Stimulated activated CD4-positive, alpha-beta T cell treated with anti-CD3 and anti-CD28 coated beads, Interleukin-4, amount 100 ng/mL, for 4 hours (primary cell): ENCODE data around the gene ADH7.
"Not testable (repeated sequence)": the region's sequence is repeated elsewhere in the genome, so short reads cannot be mapped to it uniquely, and the experiment has no call there.

Experiments
- DNase-seq, 2 experiments: peaks; one replicate each; pipeline ENCODE4 v3.0.0-alpha.2; 2020

ADH7 gene

DNA sequence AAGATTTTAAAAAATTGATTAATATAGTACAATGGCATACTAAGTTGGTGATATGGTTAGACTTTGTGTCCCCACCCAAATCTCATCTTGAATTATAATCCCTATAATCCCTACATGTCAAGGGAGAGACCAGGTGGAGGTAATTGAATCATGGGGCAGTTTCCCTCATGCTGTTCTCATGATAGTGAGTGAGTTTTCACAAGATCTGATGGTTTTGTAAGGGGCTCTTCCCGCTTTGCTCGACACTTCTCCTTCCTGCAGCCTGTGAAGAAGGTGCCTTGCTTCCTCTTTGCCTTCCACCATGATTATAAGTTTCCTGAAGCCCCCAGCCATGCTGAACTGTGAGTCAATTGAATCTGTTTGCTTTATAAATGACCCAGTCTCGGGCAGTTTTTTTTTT, 20.2 kb downstream of the ADH7 start:
- not testable (repeated sequence) for DNase-seq

DNA sequence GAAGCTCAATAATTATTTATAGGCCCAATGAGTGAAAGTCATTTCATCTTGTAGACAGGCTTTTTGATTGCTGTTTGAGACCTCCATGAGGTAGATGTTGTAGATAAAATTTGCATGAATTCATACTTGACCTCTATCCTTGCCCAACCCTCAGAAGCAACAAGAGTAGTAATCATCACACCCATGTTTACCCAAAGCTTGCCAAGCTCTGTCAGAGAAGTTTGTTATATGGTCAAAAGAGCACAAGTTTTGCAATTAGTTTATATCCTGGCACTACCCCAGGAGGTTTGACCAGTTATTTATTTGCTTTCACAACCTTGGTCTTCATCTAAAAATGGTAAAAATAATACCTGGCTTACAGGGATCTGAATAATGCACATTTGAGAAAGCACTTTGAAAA, 20.7 kb downstream of the ADH7 start:
- DNase-seq: no peak

DNA sequence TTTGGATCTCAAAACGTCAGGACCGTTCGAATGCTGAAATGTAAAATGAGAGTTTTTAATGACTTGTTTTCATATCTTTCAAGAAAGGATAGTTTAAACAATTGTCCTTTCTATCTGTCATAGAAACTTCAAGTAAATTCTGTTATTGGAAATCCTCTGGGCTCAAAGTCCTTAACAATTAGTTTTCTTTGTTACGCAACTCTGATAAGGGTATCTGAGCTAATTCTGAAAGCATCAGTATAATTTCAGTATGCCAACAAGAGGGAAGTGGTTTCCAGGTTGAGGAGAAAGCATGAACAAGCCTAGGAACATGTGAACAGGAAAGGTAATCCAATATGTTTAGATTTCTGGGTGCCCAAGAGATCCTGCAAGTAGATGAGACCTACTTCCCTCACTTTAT, 22.0 kb downstream of the ADH7 start:
- no peak for DNase-seq

DNA sequence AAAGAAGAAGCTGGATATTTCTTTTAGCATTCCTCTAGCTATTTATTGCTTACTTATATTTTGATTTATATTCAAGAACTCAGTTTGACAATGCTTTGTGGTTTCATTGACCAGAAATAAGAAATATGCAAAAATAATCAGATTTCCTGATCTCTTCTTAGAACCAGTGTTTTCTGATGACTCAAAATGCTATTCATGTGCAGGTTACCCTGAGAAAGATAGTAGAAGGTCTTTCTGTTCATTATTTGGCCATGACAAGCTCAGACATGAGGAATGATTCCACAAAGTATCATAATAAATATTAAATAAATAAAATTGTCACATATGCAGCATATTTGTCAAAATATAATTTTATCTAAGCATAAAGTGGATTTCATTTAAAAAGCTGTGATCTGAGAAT, 24.1 kb downstream of the ADH7 start:
- DNase-seq: no peak

DNA sequence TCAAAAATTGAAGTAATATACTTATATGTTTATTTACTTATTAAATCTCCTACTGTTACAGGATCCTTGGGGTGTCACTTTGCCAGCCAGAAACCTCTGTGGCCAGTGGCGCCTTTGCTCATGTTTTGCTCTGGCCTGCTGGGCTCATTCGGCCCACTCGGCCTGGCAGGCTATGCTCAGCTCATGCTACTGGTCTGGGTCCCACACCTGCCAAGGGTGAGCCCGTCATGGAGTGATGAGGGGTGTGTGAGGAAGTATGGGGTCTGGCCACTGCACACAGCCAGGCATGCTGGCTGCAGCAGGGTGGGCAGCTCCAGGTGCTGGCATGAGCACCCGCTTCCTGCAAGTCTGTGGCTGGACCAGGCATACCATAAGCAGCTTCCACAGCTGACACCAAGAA, 25.1 kb downstream of the ADH7 start:
- no peak for DNase-seq

DNA sequence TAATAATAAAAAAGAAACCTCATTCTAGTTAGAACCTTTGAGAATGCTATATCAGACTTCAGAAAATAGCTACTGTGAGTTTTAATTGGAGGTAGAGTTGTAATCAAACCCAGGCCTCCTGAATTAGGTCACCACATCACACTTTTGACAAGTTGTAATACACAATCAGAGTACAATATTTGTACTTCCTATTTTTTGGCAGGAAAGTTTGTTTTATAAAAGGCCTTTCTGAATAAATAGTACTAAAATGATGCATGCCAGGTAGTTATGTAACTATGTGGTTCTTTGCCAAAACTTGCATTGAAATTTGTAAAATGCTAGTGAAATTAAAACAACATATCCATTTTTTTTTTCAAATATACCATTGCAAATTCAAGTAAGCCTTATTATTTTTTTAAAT, 26.8 kb downstream of the ADH7 start:
- DNase-seq: no peak

DNA sequence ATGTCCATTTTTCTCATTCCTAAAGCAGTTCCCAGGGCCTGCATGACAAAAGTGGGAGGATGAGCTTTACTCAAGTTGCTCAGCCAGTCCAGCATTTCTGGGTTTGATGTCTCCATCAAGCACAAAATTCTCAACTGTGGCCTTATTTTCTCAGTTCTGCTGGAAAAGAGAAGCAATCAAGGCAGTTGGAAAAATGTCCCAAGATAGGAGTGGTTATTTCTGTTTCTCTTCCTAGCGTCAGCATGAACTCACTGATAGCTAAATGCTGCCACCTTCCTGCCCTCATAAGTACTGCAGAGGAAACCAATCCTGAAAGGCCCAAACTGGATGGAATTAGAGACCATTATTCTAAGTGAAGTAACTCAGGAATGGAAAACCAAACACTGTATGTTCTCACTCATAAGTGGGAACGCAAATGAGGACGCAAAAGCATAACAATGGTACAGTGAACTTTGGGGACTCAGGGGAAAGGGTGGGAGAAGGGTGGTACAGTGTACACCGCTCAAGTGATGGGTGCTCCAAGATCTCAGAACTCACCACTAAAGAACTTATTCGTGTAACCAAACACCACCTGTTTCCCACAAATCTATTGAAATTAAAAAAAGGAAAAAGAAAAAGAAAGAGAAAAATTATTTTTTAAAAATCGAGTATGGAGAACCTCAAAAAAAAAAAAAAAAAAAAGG, 29.6 kb downstream of the ADH7 start:
- peak; percentile 41 to 51 for DNase-seq

DNA sequence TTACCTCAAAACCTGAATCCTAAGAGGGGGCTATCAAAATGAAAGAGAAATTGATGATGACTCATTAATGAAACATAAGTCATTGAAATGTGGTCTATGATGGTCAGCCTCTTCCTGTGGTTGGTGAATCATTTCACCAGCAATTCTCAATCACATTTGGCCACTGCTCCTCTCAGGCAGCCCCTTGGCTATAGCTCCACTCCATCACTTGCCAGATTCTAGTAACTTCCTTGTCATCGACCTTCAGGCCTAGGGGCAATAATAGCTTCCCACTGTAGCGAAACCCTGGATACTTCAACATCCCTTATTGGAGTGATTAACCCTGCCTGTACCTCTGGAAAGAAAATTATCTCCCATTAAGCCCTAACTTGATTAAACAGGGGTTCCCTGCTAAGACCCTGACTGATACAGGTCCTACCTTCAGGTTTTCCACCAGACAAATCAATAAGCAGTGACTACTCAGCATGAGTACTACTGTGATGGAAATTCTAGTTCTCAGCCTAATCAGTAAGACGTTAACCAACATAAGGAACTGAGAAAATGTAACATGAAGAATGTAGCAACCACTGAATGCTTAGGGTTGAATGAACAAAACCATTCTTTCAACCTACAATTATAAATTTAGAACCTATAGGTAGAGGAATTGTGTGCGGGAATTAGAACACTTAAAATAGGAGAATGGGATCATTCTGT, 30.4 kb downstream of the ADH7 start:
- DNase-seq: no peak

DNA sequence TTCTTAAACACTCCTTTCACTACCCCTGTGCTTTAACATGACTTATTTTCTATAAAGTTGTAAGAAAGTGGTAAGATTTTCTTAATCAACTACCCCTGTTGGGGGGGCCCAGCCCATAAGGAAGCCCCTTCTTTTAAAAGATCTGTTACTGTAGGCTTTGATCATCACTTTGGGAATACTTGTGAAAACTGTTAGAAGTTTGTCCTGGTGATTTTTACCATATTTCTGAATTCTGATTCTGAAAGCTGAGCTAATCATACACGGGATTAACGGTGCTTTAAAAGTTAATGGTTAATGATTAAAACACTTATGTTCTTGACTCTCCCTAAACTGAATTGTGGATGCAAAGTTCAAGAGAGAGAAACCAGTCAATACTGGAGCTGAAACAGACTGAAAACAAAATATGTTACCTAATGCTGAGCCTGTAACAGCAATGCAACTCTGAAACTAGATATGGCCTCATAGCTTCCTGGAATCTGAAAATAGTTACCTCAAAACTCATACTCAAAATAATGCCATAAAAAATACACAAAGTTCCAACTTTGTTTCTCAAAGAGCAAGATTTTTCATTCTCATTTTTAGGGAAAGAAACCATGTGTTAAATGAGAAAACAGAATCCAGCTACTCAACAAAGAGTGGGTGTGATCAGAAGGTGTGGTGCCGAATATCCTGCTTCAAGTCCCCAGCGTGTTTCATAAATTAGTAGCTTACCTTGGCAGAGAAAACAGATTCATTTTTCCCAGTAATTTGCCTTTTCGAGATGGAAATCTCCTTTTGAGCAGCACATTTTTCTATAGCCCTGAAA, 31.6 kb downstream of the ADH7 start:
- DNase-seq: no peak

DNA sequence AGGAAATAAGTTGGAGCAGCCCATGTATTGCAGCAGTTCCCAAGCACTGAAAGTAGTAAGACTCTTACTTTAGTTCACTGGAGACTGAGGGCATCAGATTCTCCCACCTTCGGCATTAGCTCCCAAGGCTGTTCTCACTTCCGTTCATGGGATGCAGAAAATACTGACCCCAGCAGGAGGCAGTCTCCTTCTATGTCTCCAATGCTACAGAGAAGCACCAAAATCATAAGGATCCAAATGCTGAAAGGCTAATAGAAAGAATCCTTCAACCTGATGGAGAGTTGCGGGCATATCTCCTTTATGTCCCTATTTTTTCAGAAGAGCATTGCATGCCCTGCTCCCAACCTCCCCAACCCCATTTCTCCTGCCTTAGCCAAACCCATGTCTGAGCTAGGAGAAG, 32.4 kb downstream of the ADH7 start:
- DNase-seq: no peak

DNA sequence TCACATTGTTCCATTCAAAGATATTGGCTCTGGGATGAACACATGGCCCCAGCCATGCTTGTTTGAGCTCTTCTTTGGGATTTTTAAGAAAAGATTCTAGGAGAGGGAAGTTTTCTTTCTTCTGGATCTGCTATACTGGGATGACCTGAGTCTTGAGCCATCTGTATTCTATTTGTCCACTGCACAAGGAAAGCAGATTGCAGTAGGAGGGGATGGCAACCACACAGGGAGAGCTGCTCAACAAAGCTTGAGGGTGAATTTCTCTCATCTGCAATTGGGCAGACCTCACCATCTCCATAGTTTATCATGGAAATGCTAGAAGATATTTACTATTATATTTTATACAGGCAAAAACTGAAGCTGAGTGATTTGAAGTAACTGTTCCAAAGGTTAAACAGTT, 34.3 kb downstream of the ADH7 start:
- no peak for DNase-seq

DNA sequence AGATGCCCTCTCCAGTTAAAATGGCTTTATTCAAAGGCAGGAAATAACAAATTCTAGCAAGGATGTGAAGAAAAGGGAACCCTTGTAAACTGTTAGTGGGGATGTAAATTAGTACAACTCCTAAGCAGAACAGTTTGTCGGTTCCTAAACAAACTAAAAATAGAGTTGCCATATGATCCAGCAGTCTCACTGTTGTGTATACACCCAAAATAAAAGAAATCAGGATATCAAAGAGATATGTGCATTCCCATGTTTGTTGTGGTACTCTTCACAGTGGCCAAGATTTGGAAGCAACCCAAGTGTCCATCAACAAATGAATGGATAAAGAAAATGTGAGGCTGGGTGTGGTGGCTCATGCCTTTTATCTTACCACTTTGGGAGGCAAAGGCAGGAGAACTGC, 36.1 kb downstream of the ADH7 start:
- DNase-seq: no peak

DNA sequence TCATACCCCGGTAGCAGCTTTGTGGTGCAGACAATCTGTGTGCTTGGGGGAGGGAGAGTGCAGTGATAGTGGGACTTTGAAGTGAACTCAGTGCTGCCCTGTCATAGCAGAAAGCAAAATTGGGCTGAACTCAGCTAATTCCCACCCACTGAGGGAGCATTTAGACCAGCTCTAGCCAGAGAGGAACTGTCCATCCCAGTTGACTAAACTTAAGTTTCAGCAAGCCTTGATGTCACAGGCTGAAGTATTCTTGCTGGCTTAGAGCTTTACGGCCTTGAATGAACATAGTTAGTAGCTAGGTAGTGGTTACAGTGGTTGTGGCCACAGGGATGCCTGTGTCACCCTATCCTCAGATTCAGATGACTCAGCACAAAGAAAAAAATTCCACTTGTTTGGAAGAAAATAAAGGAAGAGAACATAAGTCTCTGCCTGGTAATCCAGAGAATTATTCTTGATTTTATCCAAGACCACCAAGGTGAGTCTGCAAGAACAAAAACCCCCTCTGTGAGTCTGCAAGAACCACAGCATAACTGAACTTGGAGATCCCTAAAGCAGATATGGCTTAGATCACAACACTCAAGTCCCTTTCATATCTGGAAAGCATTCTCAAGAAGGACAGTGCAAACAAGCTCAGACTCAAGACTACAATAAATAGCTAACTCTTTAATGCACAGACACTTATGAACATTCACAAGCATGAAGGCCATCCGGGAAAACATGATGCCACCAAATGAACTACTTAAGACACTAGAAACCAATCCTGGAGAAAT, 39.4 kb downstream of the ADH7 start:
- no peak for DNase-seq

DNA sequence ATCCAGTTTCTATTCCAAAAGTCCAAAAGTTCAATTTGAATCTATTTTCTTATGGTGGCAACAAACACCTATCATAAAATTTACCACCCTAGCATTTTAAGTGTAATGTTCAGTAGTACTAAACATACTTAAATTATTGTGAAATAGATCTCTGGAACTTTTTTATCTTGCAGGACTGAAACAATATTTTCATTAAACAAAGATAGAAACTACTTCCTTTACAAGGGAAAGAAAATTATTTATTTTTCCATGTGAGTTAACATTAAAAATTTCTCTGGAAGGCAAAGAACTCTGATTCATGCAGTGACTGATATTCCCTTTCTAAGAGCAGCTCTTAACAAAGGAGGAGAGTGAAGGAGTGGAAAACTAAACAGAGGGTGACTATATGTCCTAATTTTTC, 40.2 kb downstream of the ADH7 start:
- no peak for DNase-seq

DNA sequence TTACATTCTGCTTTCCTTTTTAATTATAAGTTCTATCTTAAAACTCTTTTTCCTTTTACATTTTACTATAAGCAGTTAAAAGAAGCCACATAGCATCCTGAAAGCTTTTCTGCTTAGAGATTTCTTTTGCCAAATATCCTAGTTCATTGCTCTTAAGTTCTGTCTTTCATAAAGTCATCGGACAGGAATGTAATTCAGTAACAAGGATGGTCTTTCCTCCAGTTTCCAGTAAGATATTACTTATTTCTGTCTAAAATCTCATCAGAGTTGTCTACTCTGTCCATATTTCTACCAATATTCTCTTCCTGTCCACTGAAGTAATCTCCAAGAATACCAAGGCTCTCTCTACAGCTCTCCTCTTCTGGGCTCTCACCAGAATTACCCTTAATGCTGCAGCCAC, 45.1 kb downstream of the ADH7 start:
- DNase-seq: no peak

DNA sequence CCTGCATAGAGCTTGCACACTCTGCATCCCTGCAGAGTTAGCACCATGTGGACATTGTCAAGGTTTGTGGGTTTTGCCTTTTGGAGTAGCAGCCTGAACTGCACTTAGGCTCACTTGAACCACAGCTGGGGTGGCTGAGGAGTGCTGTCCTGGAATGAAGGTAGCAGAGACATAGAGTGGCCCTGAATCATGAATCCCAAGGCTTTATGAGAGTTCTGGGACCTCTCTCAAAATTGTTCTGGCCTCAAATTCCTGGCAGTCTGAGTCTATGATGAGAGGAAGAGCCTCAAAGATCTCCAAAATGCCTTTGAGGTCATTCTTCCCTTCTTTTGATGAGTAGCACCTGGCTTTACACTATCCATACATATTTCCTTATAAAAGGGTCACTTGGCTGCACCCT, 45.5 kb downstream of the ADH7 start:
- DNase-seq: no peak

DNA sequence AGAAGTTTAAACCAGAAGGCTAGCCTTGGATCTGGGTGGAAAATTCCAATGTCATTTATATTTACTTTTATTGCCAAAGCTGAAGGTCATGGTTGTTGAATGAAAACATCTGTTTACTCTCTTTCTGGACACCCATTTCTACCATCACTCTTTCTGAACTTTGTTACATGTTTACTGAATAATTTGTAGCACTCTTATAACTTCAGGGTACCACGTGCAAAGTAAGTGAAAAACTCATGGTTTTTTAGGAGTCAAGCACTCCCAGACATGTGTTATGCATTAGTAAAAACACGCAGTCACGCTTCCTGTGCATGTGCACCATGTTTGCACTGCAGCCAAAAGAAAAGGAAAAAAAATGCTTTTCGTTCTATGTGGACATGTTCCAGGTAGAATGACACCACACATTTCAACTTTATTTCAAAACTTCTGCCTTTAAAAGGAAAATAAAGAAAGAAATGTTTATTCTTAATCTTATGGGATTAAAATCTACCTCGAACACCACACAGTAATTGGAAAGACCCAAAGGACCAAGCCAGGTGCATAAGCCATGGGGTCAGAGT, 51.2 kb downstream of the ADH7 start:
- DNase-seq: no peak

DNA sequence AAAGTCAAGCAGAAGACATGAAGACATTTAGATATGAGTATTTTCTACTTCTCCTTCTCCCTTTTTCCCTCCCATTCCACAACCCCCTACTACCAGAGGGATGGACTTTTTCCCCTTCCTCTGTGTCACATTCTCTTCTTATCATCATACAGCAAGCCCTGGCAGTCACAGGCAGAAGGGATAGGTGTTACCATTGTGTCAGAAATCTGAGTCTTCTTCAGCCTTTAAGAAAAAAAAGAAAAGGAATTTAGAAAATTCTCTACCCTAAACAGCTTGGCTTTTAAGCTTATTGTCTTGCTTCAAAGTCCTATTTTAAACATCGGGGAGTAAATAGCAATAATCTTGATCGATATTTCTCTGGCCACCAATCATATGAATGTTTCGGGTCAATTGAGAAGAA, 51.7 kb downstream of the ADH7 start:
- no peak for DNase-seq

DNA sequence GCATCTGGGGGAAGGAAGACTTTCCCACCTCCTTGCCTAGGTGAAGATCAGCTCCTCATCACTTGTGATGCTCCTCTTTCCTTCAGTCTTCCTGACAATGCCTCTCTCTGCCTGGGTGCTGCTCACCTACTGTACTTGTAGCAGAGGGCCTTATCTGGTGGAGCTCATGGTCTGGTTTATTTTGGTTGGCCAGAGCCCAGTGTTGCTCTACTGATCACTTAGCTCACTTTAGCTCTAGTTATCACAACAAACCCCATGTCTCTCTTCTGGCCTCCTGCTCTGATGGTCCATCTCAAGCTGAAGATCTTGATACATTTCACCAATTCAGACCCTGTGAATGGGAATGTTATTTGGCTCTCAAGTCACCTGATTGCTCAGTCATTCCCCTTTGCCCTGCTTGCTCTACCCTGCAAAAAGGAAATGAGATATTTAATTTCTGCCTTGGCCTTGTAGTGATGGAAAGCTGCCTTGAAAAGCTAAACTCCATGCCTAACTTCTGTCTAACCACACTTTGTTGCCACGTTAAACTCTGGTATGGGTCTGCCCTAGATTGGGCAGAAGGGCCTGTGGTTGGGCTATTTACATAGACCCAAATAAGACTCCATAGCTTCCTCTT, 52.3 kb downstream of the ADH7 start:
- DNase-seq: no peak

DNA sequence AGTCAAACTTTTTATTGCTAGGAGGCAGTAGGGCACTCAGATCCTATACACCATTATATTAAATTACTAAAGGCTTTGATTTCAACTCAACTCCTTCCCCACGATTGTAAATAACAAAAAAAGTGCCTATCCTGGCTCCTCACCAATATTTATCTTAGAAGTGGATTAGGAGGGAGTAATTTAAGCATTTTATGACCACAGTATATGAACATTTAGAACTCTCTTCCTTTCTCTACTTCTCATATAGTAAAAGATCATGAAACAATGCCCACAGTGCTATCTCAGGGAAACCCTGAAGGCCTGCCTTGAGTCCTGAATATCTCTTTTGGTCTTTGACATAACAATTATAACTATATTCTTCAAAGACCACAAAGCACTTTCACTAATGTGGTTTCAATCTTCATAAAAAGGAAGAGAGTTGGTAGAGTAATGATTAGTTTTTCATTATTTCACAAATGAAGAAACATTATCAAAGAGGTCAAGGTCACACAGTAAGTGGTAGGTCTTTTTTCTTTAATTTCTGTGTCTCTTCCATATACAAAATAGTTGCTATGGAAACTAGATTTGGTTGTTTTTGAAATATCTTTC, 53.5 kb downstream of the ADH7 start:
- DNase-seq: no peak

DNA sequence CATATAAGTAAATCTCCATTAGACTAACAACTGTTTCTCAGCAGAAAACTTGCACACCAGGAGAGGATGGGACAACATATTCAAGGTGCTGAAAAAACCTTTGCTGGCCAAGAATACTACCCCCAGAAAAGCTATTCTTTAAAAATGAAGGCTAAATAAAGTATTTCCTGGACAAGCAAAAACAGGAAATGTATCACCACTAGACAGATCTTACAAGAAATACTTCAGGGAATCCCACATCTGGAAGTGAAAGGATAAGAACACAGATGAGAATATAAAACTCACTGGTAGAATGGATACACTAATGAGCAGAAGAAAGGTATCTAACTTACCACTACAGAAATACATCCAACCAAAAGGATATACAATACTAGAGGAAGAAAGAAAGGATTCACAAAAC, 55.6 kb downstream of the ADH7 start:
- no peak for DNase-seq

DNA sequence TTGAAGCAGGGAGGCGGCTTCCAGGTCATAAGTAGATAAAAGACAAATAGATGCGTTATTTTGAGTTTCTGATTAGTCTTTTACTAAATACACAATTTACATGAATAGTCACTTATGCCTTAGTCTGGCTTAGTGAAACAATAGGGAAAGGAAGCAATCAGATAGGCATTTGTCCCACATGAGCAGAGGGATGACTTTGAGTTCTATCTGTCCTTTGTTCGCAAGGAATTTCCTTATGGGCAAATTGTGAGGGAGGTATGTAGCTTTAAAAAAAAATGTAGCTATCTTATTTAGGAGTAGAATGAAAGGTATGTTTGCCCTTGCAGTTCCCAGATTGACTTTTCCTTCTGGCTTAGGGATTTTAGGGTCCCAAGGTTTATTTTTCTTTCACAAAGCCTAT, 56.3 kb downstream of the ADH7 start:
- no peak for DNase-seq
